Cardiac fibroblast (primary cell): Measurements from ENCODE around the gene PSMD12.

Experiments used
- DNase-seq, 2 donors: peaks; one replicate each; pipeline versions ENCODE4 v3.0.0 to v3.0.0-alpha.2; 2010; ENCODE audit warnings: low read depth in 2 of 2
- H3K4me3 ChIP-seq, 2 donors: replicated peaks in 1 of 2; 1 replicate in 1 of 2; 2 replicates in 1 of 2; pipeline ENCODE4 v1.5.1; 2011; ENCODE audit warnings: low read depth in 2 of 2, low read length in 2 of 2, mild to moderate bottlenecking in 2 of 2, moderate library complexity in 1 of 2
- CTCF ChIP-seq: IDR thresholded peaks from one replicate; pipeline ENCODE4 v1.5.1; 2011; ENCODE audit warnings: low read depth, mild to moderate bottlenecking, low read length, inconsistent platforms

Gene PSMD12

GRCh38 chr17:67377488-67378453 is 11.4 kb upstream of the PSMD12 start:
- peak; percentile 43 to 57 for DNase-seq
- peak overlapping the region; percentile 83 to 89 for H3K4me3 ChIP-seq
- peak; percentile 27 for TF ChIP-seq CTCF

GRCh38 chr17:67376737-67377487 is 10.5 kb upstream of the PSMD12 start, which contains the start of gene PITPNC1:
Gene PITPNC1 (plus strand): TSS chr17:67377281.
- H3K4me3 ChIP-seq = peak within 1 kb of the TSS; percentile 83 to 89
- DNase-seq = peak; percentile 88 to 92
- no peak for TF ChIP-seq CTCF

GRCh38 chr17:67376415-67376736 is 10.0 kb upstream of the PSMD12 start:
- peak; percentile 32 to 36 for DNase-seq
- TF ChIP-seq CTCF = no peak
- H3K4me3 ChIP-seq = peak overlapping the region; percentile 60 to 83

- no peak for TF ChIP-seq CTCF
- no peak overlapping the region for H3K4me3 ChIP-seq
- no peak for DNase-seq
Observed at GRCh38 chr17:67375716-67376115, 9.3 kb upstream of the PSMD12 start.

GRCh38 chr17:67375054-67375427 is 8.7 kb upstream of the PSMD12 start:
- H3K4me3 ChIP-seq = no peak overlapping the region
- TF ChIP-seq CTCF = no peak
- DNase-seq = no peak

- DNase-seq = peak; percentile 91 to 92
- peak; percentile 88 for TF ChIP-seq CTCF
Observed at GRCh38 chr17:67374329-67375053, 8.1 kb upstream of the PSMD12 start.

More at GRCh38 chr17:67374329-67375053, 8.1 kb upstream of the PSMD12 start:
- H3K4me3 ChIP-seq = no peak overlapping the region
